GM12864 (cell line): ENCODE measurements around the gene TAF11L8.
"Not testable (repeated sequence)": the region's sequence is repeated elsewhere in the genome, so short reads cannot be mapped to it uniquely, and the experiment has no call there.

Experiments
- DNase-seq: peaks from one replicate; pipeline ENCODE4 v3.0.0-alpha.2; 2011; ENCODE audit warnings: low read depth
- H3K4me3 ChIP-seq: 2 replicates; pipeline ENCODE4 v1.5.1; 2011; ENCODE audit warnings: mild to moderate bottlenecking, low read depth, low read length, control low read depth
- TF ChIP-seq, protein P1 (sequence below): IDR thresholded peaks from 2 replicates; pipeline ENCODE4 v1.5.1; 2011; ENCODE audit warnings: low read depth, mild to moderate bottlenecking, moderate library complexity, low read length, control low read depth, inconsistent platforms; ENCODE audit errors: missing control alignments

TAF11L8 gene

GRCh38 chr5:17590860-17591259 lies at the start of gene TAF11L8:
Gene TAF11L8, minus strand, starts transcription at chr5:17590960.
- not testable (repeated sequence) for DNase-seq

DNA sequence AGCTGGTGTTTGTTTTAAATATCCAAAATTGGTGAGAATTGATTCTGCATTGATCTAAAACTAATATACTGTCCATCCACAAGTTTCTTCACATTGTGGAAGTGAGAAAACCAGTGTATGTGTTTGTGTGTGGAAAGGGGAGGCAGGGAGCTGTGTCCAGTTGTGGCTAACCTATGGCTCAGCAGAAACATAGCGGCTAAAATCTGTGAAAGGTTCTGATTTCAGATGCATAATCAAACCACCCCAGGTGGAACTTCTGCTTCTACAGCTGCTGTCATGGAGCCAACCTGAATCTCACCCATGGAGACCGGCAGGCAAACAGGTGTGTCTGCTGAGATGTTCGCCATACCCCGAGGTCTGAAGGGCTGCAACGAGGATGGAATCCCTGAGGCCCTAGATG lies 43.4 kb upstream of the TAF11L8 start, which contains the start of gene TAF11L14:
TAF11L14 (plus strand) TSS at position 301 of the 400 bp plus-strand sequence.
- no peak within 1 kb of the TSS for H3K4me3 ChIP-seq
- DNase-seq, result no peak
- TF ChIP-seq, protein P1, sequence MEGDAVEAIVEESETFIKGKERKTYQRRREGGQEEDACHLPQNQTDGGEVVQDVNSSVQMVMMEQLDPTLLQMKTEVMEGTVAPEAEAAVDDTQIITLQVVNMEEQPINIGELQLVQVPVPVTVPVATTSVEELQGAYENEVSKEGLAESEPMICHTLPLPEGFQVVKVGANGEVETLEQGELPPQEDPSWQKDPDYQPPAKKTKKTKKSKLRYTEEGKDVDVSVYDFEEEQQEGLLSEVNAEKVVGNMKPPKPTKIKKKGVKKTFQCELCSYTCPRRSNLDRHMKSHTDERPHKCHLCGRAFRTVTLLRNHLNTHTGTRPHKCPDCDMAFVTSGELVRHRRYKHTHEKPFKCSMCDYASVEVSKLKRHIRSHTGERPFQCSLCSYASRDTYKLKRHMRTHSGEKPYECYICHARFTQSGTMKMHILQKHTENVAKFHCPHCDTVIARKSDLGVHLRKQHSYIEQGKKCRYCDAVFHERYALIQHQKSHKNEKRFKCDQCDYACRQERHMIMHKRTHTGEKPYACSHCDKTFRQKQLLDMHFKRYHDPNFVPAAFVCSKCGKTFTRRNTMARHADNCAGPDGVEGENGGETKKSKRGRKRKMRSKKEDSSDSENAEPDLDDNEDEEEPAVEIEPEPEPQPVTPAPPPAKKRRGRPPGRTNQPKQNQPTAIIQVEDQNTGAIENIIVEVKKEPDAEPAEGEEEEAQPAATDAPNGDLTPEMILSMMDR, result no peak

More at GRCh38 chr5:17590860-17591259, at the start of gene TAF11L8:
- H3K4me3 ChIP-seq, result not testable (repeated sequence)

- DNase-seq, H3K4me3 ChIP-seq: not testable (repeated sequence)
Observed at GRCh38 chr5:17631788-17632187, 41.0 kb upstream of the TAF11L8 start, which contains the start of gene TAF11L13. Gene TAF11L13, plus strand, starts transcription at chr5:17632088.

DNA sequence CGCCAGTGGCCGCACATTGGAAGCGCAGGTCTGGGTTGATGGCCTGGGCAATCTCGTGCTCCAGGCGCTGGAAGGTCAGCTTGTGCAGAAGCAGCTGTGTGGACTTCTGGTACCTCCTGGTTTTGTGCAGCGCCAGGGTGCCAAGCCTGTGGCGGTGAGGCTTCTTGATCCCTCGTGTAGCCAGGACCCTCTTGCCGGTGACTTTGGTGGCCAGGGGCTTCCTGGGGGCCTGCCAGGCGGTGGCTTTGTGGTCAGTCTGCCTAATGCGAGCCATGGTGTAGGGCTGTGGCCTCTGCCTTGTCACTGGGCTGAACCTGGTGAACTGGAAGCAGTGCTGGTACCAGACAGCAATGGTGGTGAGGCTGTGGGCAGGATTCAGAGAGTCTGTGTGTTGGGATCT lies 34.9 kb upstream of the TAF11L8 start:
- TF ChIP-seq, protein P1, result no peak
- no peak for DNase-seq
- no peak overlapping the region for H3K4me3 ChIP-seq

- DNase-seq, result no peak
- TF ChIP-seq, protein P1, result peak; percentile 26
Observed at GRCh38 chr5:17620627-17621026, 29.9 kb upstream of the TAF11L8 start.

GRCh38 chr5:17619354-17619753 lies 28.6 kb upstream of the TAF11L8 start:
- no peak for DNase-seq
- H3K4me3 ChIP-seq, result no peak overlapping the region
- TF ChIP-seq, protein P1, result no peak

More at GRCh38 chr5:17620627-17621026, 29.9 kb upstream of the TAF11L8 start:
- H3K4me3 ChIP-seq, result no peak overlapping the region

DNA sequence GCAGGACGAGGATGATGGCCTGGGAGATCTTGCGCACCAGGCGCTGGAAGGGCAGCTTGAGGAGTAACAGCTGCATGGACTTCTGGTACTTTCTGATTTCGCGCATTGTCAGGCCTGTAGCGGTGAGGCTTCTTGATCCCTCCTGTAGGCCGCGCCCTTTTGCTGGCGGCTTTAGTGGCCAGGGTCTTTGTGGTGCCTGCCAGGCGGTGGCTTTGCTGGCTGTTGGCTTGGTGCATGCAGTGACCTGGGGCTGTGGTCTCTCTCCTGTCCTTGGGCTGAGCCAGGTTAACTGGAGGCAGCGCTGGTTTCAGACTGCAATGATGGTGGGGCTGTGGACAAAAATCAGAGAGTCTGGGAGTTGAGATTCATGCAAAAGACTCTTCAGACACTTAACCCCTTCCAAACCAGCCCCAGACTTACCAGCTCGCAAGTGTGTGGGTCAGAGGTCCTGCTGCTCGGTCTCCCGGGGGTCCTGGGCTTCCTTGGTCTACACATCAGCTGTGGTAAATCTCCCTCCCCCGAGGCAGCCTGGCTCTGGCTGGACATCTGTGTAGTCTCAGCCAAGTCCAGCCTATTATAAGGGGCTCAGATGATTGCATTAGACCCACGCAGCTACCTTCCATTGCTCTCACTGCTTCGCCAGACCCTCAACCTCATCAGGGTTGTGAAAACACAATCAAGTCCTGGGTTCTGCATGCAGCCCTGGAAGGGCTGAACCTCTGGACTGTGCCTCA lies 24.3 kb upstream of the TAF11L8 start:
- TF ChIP-seq, protein P1, result no peak
- no peak overlapping the region for H3K4me3 ChIP-seq
- DNase-seq, result no peak

GRCh38 chr5:17610092-17610491 lies 19.3 kb upstream of the TAF11L8 start, which contains the start of gene TAF11L12:
Gene TAF11L12, plus strand, starts transcription at chr5:17610392.
- H3K4me3 ChIP-seq, DNase-seq: not testable (repeated sequence)

- DNase-seq, H3K4me3 ChIP-seq: not testable (repeated sequence)
Observed at GRCh38 chr5:17607461-17607860, 16.7 kb upstream of the TAF11L8 start.
